NCI-H524 (cell line): ENCODE measurements around the gene LHPP.
"Not testable (repeated sequence)": the region's sequence is repeated elsewhere in the genome, so short reads cannot be mapped to it uniquely, and the experiment has no call there.

Experiments used
- DNase-seq, 2 experiments: peaks; one replicate each; lab custom pipeline; 2025; lab: John Stamatoyannopoulos, UW

LHPP gene

GRCh38 chr10:124606822-124607221 is 145.2 kb downstream of the LHPP start:
- DNase-seq, result no peak

- no peak for DNase-seq
These were observed 146.1 kb downstream of the LHPP start for GRCh38 chr10:124607693-124608092.

- no peak for DNase-seq
These were observed 146.6 kb downstream of the LHPP start for GRCh38 chr10:124608093-124608721.

GRCh38 chr10:124609698-124610097 is 148.1 kb downstream of the LHPP start:
- no peak for DNase-seq

GRCh38 chr10:124610186-124610585 is 148.6 kb downstream of the LHPP start:
- not testable (repeated sequence) for DNase-seq

- not testable (repeated sequence) for DNase-seq
These were observed 149.2 kb downstream of the LHPP start for GRCh38 chr10:124610851-124611250.

DNA sequence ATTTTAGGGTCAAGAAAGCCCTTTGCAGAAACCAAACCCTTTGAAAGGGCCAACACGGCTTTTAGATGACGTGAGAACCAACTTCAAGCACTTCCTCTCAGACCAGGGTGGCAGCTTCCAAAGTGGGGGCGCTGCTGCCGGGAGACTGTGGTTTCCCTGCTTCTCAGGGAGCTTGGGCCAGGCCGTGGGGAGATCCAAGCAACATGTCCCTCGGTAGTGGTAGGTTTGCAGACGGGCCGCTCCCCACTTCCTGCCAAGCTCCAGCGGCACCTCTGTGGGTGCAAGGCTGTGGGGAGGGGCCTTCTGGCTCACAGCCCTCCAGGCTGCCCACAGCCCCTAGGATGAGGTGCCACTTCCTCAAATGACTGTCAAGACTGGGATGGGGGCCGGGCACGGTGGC is 150.1 kb downstream of the LHPP start:
- DNase-seq, result no peak

DNA sequence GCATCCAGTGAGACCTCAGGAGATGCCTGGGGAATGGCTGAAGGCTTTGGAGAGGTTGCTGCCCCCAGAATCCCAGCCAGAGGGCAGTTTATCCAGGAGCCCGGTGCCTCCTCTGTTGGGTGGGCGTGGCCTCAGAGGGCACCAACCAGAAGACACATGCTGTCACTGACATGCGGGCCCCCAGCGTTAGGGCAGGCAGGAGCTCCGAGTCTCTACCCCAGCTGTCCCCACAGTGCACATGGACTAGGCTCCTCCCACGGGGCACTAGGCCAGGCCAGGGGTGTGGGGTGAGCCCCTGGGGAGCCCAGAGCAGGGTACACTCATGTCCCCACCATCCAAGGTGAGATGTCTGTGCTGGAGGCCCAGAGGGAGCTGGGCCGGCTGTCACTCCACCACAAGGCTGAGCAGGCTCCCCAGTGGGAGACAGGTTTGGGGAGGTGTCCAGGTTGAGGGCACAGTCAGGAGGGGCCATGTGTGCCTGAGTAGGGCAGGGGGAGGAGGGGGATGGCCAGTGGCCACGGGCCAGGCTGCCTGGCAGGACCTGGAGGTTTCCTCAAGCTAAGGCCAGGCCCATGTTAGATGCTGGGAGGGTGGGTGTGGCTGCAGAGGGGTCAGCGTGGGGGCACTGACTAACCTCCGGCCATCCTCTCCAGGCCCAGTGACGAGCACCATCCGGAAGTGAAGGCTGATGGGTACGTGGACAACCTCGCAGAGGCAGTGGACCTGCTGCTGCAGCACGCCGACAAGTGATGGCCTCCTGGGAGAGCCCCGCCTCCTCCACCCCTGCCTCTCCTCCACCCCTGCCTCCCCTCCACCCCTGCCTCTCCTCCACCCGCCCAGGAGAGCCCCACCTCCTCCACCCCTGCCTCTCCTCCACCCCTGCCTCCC is 151.2 kb downstream of the LHPP start:
- DNase-seq, result peak in 1 of 2 experiments; percentile 35

DNA sequence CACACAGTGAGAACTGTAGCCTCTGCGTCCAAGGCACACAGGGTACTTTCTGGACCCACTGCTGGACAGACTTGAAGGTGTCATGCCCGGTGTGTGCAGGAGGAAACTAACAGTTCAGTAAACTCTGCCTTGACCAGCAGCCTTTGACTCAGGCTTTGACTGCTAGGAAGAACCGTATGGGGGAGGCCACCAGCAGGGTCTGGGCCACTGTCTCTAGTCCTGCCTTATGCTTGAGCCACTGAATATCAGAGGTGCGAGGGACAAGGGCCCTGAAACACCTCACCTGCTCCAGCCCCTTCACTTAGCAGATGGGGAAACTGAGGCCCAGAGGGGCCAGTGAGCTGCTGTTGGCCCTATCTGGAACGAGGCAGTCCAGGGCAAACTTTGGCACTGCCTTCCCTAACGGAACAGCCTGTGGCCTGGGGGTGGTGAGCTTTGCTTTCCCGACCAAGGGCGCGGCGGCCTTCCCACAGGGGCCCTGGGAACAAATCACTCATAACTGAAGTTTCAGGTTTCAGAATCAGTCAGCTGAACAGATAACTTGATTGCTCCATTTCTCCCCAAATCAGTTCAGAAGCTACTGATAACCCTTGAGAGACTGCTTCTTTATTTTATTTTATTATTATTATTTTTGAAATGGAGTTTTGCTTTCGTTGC is 152.5 kb downstream of the LHPP start:
- no peak for DNase-seq

DNA sequence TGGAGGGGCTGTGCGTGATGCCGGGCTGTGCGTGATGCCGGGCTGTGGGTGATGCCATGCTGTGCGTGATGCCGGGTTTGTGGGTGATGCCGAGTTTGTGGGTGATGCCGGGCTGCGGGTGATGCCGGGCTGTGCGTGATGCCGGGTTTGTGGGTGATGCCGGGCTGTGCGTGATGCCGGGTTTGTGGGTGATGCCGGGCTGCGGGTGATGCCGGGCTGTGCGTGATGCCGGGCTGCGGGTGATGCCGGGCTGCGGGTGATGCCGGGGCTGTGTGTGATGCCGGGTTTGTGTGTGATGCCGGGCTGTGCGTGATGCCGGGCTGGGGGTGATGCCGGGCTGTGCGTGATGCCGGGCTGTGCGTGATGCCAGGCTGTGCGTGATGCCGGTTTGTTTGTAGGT is 153.6 kb downstream of the LHPP start:
- DNase-seq, result no peak

- no peak for DNase-seq
These were observed 154.6 kb downstream of the LHPP start for GRCh38 chr10:124616040-124616835.

- no peak for DNase-seq
These were observed 155.2 kb downstream of the LHPP start for GRCh38 chr10:124616836-124617130.

GRCh38 chr10:124618470-124619073 is 156.9 kb downstream of the LHPP start:
- DNase-seq, result no peak

DNA sequence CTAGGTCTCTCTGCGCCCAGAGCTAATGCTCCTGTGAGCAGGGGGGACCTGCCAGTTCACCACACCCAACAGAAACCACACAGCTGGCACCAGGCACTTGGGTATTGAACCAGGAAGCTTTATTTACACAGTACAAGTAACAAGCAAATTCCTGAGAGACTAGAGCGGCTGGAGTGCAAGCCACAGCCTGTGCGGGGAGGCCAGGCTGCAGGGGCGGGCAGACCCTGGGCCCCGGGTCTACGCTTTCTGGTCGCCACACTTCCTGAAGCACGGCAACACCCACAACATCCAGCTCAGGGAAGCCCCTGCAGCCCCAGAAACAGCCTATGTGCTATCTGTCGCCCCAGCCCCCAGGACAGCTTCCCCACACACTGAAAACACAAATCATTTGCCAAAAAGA is 157.6 kb downstream of the LHPP start:
- no peak for DNase-seq

DNA sequence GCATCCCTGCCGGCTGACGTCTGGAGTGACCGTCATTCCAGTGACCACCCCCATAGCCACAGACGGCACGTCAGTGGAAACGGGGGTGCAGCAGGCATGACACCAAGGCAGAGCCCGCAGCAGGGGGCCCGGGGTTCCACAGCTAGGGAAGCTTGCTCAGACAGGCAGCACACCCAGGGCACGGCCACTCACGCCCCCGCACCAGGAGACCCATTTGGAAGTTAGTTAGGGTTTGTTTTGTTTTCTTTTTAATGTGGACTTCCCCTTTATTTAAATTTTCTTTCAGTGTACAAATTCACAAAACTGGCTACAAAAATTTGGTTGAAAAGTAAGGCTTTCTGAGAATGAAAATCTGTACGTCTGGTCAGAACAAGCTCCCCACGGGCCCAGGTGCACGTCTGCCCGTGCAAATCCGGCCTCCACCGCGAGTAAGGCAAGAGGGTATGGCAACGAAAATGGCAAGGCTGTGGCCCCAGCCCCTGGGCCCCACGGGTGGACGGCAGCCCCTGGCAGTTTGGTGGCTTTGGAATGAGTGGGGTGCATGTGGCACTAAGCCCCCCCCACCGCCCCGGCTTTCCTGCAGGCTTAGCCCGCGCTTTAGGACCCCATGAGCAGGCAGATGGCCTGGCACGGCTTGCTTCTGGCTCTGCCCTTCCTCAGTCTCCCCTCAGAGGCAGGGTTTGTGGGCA is 158.3 kb downstream of the LHPP start:
- DNase-seq, result no peak

GRCh38 chr10:124621637-124622036 is 160.0 kb downstream of the LHPP start:
- no peak for DNase-seq

- DNase-seq, result no peak
These were observed 160.5 kb downstream of the LHPP start for GRCh38 chr10:124622158-124622557.

- DNase-seq, result no peak
These were observed 161.4 kb downstream of the LHPP start for GRCh38 chr10:124622866-124623536.

- DNase-seq, result no peak
These were observed 162.4 kb downstream of the LHPP start for GRCh38 chr10:124624006-124624405.

GRCh38 chr10:124624466-124624865 is 162.8 kb downstream of the LHPP start:
- no peak for DNase-seq

- no peak for DNase-seq
These were observed 163.3 kb downstream of the LHPP start for GRCh38 chr10:124624895-124625294.
